ENCODE results near the gene TRPM1.

The TRPM1 gene

GRCh38 chr15:31046759-31047359, 54.7 kb downstream of the TRPM1 start:
- DNase-seq = no peak

- DNase-seq = no peak
Observed at GRCh38 chr15:31045606-31046005, 55.9 kb downstream of the TRPM1 start.

- no peak for DNase-seq
Observed at GRCh38 chr15:31042751-31043150, 58.8 kb downstream of the TRPM1 start.

GRCh38 chr15:31041610-31042009, 59.9 kb downstream of the TRPM1 start:
- DNase-seq = no peak

- DNase-seq = no peak
Observed at GRCh38 chr15:31040611-31041010, 60.9 kb downstream of the TRPM1 start.

GRCh38 chr15:31039961-31040360, 61.6 kb downstream of the TRPM1 start:
- DNase-seq = no peak

- no peak for DNase-seq
Observed at GRCh38 chr15:31037731-31038477, 63.6 kb downstream of the TRPM1 start.

- no peak for DNase-seq
Observed at GRCh38 chr15:31036783-31037182, 64.7 kb downstream of the TRPM1 start.

GRCh38 chr15:31035610-31036009, 65.9 kb downstream of the TRPM1 start:
- no peak for DNase-seq

- no peak for DNase-seq
Observed at GRCh38 chr15:31034152-31034551, 67.4 kb downstream of the TRPM1 start.

- no peak for DNase-seq
Observed at GRCh38 chr15:31032961-31033371, 68.6 kb downstream of the TRPM1 start.

GRCh38 chr15:31031471-31032067, 70.0 kb downstream of the TRPM1 start:
- DNase-seq = no peak

- no peak for DNase-seq
Observed at GRCh38 chr15:31027910-31028578, 73.5 kb downstream of the TRPM1 start.

GRCh38 chr15:31025996-31026395, 75.5 kb downstream of the TRPM1 start:
- no peak for DNase-seq

- DNase-seq = no peak
Observed at GRCh38 chr15:31024979-31025378, 76.5 kb downstream of the TRPM1 start.

- no peak for DNase-seq
Observed at GRCh38 chr15:31024330-31024729, 77.2 kb downstream of the TRPM1 start.

GRCh38 chr15:31023841-31024240, 77.7 kb downstream of the TRPM1 start:
- DNase-seq = no peak

GRCh38 chr15:31021067-31021665, 80.4 kb downstream of the TRPM1 start:
- DNase-seq = no peak

- DNase-seq = no peak
Observed at GRCh38 chr15:31020542-31020941, 81.0 kb downstream of the TRPM1 start.

GRCh38 chr15:31019986-31020385, 81.5 kb downstream of the TRPM1 start:
- no peak for DNase-seq

- no peak for DNase-seq
Observed at GRCh38 chr15:31017311-31017710, 84.2 kb downstream of the TRPM1 start.

- no peak for DNase-seq
Observed at GRCh38 chr15:31016446-31016915, 85.0 kb downstream of the TRPM1 start.

GRCh38 chr15:31014608-31014925, 87.0 kb downstream of the TRPM1 start:
- no peak for DNase-seq
